GM19043 (cell line): ENCODE results near the gene FOXI1.
"Not testable (repeated sequence)": the region's sequence is repeated elsewhere in the genome, so short reads cannot be mapped to it uniquely, and the experiment has no call there.

Experiments used
- ATAC-seq: cut with Tn5 transposase; IDR thresholded peaks from one replicate; pipeline ENCODE4 v1.9.1; 2021; ENCODE audit warnings: low read depth; ENCODE audit not compliant: unreplicated experiment

Gene FOXI1

DNA sequence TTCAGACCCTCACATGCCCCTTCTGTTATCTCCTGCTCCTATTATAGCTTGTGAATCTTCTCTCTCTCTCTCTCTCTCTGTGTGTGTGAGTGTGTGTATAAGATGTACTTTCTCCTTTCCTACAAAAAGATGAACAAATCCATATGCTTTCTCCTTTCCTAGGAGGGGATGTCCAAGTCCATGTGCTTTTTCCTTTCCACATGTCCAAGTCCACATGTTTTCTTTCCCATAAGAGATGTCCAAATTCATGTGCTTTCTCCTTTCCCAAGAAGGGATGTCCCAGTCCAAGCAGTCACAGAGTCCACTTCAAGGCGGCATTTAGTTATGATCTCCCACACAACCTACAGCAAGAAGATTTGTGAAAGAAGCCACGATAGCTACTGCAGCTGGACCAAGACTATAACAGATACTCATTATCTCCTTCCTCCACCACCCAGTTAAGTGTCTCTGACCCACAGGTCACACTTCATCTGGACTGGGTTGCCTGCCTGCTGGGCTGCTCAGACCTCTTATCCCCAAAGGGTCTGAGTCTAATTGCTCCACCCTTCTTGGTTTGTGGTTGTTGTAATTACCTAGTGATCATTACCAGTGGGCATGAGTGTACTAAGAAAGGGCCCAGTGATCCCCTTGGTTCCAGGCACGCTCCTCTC lies 18.4 kb upstream of the FOXI1 start:
- ATAC-seq, result no peak

GRCh38 chr5:170092455-170093101 lies 13.1 kb upstream of the FOXI1 start:
- ATAC-seq, result no peak

GRCh38 chr5:170094329-170094728 lies 11.4 kb upstream of the FOXI1 start:
- not testable (repeated sequence) for ATAC-seq

DNA sequence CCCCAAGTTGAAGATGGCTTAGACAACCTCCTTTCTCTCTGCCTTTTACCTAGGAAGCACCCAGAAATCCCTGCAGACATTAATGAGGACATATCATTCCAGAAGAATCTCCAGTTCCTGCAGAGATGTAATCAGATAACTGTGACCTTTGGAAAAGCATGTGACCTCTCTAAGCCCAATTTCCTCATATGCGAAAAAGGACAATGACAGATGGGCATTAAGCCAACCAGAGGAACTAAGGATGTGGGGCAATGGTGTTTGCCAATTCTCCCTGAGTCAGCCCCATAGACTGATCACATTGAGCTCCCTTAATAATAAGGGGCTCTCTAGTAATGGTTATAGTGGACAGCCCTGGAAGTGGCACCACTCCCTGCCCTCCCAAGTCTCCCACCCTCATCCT lies 10.1 kb upstream of the FOXI1 start:
- ATAC-seq, result no peak

- ATAC-seq, result no peak
Measured at GRCh38 chr5:170097934-170098333, 7.8 kb upstream of the FOXI1 start.

DNA sequence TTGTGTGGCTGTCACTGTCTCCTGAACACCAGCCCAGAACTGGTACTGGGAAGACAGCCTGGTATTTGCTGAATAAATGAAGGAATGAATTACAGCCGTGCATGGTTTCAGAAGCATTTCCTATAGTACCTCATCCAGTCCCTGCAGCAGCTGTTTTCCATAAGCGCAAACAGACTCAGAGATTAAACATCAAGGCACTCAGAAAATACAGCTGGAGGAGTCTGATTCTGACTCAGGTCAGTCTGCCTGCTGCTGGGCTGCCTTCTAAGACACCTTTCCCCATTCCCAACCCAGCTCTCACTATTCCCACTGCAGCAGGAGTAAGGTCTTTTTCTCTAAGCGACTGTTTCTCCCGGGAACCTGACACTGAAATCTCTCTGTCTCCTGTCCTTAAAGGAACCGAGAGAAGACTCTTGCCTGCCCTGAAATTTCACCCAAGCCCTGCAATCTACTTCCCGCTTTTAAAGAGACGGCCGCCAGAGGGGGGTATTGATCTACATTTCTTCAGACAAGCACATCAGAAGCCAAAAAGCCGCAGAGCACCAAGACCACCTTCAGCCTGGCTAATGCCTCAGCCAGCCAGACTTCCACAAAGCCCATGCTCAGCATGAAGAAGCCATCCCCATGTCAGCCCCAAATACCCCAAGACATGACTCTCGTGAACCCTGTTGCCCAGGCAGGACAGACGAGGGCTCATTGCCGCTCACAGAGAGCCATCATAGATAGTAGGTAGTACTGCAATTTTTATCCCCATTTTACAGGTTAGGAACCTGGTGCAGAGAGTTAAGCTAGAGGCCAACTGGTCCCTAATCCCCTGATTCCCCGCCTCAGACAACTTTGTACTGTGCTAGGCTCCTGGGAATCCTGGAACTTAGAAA lies 5.4 kb upstream of the FOXI1 start:
- no peak for ATAC-seq

DNA sequence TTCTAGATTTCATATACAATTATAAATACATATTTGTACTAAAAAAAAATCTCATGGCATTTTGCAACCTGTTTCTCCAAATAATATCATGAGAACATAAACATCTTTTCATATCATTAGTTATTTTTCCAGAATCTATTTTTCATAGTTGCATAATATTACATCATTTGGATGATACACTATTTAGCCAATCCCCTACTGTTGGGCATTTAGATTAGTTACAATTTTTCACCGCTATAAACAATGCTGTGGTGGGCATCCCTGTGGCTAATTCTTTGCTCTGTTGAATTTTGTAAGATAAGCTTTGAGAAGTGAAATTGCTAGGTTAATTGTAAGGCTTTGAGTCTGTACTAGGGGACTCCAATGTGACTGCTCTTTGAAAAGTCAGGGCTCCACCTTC lies 2.2 kb upstream of the FOXI1 start:
- ATAC-seq, result no peak

- no peak for ATAC-seq
Measured at GRCh38 chr5:170104299-170104698, 1.4 kb upstream of the FOXI1 start.

- no peak for ATAC-seq
Measured at GRCh38 chr5:170104710-170105109, 987 bp upstream of the FOXI1 start.

DNA sequence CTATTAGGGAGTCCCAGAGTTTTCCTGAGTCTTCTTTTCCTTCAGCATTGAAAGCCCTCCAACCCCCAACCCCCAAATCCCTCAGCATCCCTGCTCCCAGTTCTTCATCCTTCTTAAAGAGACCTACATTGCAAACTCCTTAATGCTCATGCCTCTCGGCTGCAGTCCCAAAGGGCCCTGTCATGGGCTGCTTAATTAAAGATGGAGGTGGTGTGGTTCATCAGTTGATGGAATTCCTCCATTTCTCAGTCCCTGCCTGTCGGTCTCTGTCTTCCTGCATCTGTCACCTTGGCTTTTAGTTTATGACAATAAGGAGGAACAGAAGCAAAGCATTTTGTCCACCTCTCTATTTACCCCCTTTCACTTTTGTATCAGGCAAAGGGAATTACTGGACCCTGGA lies 2.0 kb downstream of the FOXI1 start:
- no peak for ATAC-seq

GRCh38 chr5:170108266-170108785 lies 2.6 kb downstream of the FOXI1 start:
- no peak for ATAC-seq

GRCh38 chr5:170109059-170110031 lies 3.6 kb downstream of the FOXI1 start:
- ATAC-seq, result no peak

GRCh38 chr5:170110403-170111087 lies 4.8 kb downstream of the FOXI1 start:
- ATAC-seq, result no peak

DNA sequence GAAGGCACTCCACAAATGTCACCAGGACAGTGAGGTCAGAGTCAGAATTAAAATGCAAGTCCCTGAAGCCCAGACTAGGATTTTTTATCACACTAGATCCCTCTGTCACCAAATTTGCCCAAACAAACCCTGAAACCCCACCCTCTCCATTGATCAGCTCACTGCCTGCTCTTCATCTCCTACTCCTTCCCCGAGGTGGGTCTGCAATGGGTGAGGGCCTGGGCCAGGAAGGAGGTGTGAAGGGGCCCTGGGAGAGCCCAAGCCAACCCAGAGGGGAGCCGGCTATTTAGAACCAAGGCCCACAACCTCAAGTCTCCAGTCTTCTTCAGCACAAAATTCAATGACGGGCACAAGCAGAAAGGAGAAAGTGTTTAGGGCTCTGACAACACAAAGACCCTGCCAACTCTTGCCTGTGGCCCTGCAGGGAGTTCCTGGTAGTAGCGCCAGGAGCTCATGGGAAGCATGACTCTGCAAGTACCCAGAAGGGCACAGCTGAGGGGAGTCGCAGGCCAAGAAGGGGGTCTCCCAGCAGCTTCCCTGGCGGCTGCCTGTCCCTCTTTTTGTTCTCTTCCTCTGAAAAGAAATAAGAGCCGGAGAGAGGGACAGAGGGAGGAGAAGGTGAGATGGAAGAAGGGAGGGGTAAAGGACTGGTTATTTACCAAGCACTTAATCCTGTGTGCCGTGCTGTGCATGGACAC lies 5.5 kb downstream of the FOXI1 start:
- ATAC-seq, result no peak

GRCh38 chr5:170112876-170113521 lies 7.3 kb downstream of the FOXI1 start:
- no peak for ATAC-seq

DNA sequence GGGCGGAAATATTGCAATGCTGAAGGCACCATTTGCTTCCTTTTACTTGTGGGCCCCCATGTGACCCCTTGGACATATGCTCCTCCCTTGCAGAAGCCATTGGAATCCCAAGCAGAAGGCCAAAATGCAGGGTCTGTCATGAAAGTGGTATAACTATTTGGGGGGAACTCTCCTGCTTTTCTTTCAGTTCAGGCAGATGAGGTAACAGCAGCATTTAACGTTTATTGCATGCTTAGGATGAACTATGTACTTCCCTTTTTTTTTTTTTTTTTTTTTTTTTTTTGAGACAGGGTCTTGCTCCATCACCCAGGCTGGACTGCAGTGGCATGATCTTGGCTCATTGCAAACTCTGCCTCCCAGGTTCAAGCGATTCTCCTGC lies 7.8 kb downstream of the FOXI1 start:
- ATAC-seq, result no peak

DNA sequence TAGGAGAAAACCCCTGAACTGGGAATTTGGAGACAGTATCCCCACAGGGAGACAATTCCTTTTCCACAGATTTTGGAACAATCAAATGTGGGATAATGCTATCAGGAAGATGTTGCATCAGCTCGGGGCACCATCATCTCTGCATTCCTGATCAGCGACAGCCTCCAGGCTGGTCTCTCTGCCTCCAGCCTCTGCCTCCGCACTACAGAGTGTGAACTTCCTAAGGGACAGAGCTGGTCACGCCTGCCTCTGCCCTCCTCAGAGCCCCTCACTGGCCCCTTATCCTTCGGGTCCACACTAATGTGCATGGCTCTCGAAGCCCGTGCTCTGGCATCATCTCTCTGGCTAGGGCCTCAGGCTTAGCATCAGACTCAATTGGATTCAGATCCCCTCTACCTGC lies 8.6 kb downstream of the FOXI1 start:
- ATAC-seq, result no peak

- ATAC-seq, result no peak
Measured at GRCh38 chr5:170115925-170116324, 10.2 kb downstream of the FOXI1 start.

DNA sequence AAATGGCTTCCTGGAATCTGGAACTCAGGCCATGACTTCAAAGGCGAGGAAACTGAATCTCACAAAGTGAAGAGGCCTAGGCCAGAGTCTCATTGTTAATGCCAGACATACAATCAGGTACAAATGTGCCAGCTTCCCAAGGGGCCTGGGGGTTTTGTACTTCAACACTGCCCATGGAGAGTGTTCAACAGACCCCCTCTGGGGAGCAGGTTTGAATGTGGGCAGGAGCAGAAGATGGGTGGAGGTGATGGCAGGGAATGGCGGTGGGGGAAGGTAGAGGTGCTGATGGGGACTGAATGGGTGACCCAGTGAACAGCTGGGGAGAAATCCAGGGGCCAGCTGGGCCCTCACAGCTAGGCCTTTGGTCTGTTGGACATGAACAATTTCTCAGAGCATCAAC lies 12.0 kb downstream of the FOXI1 start:
- ATAC-seq, result no peak
